ENCODE results near the gene LPAR1. TPM values are rescaled to one million over a fixed set of nuclear protein-coding genes. Genes with fewer than 3 reads are reported as not detected.

Gene LPAR1
- total RNA-seq, 1 donor from 2014 or later = 5.6 TPM

GRCh38 chr9:110890416-110890815 lies 147.9 kb downstream of the LPAR1 start:
- Mint-ChIP-seq H3K27ac (ENCODE audit: unreplicated experiment) (no peak overlapping the region), H3K9me3 (ENCODE audit: unreplicated experiment) (no peaks in the 10 kb centered on the region), H3K27me3 (ENCODE audit: unreplicated experiment) (no peaks in the 10 kb centered on the region), H3K36me3 (ENCODE audit: low read depth, unreplicated experiment) (no peaks in the 10 kb centered on the region), H3K4me3 (ENCODE audit: unreplicated experiment) (no peak overlapping the region), H3K4me1 (ENCODE audit: unreplicated experiment) (no peaks in the 10 kb centered on the region)
- TF ChIP-seq CTCF (IDR thresholded peaks at IDR 0.05; ENCODE audit: unreplicated experiment) = no peak
- DNase-seq (ENCODE audit: low spot score) = no peak

DNA sequence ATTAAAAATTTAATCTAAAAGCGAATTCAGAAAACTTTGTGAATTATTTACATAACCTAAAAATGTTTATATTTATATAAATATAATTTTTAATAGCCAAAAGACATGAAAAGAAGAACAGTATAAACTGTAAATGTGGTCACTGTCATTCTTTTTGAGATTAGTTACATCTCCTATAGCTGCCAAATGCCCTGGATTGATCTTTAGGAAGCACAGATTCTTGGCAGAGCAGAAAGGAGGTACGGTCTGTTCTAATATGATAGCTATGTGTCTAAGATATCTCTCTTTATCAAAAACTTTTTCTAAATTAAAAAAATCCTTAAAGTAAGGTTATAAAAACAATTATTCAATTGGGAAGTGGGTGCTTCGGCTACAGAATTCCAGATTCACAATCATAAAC lies 151.0 kb downstream of the LPAR1 start:
- no peak for TF ChIP-seq CTCF (IDR thresholded peaks at IDR 0.05; ENCODE audit: unreplicated experiment)
- Mint-ChIP-seq H3K4me3 (ENCODE audit: unreplicated experiment) (no peak overlapping the region), H3K36me3 (ENCODE audit: low read depth, unreplicated experiment) (no peaks in the 10 kb centered on the region), H3K27ac (ENCODE audit: unreplicated experiment) (no peak overlapping the region), H3K27me3 (ENCODE audit: unreplicated experiment) (no peaks in the 10 kb centered on the region), H3K9me3 (ENCODE audit: unreplicated experiment) (no peaks in the 10 kb centered on the region), H3K4me1 (ENCODE audit: unreplicated experiment) (no peaks in the 10 kb centered on the region)
- DNase-seq (ENCODE audit: low spot score) = no peak

- Mint-ChIP-seq H3K27me3 (ENCODE audit: unreplicated experiment) (no peaks in the 10 kb centered on the region), H3K4me3 (ENCODE audit: unreplicated experiment) (no peak overlapping the region), H3K9me3 (ENCODE audit: unreplicated experiment) (no peaks in the 10 kb centered on the region), H3K36me3 (ENCODE audit: low read depth, unreplicated experiment) (no peaks in the 10 kb centered on the region), H3K4me1 (ENCODE audit: unreplicated experiment) (no peaks in the 10 kb centered on the region), H3K27ac (ENCODE audit: unreplicated experiment) (no peak overlapping the region)
- no peak for TF ChIP-seq CTCF (IDR thresholded peaks at IDR 0.05; ENCODE audit: unreplicated experiment)
- DNase-seq (ENCODE audit: low spot score) = no peak
Observed at GRCh38 chr9:110886832-110887231, 151.4 kb downstream of the LPAR1 start.

DNA sequence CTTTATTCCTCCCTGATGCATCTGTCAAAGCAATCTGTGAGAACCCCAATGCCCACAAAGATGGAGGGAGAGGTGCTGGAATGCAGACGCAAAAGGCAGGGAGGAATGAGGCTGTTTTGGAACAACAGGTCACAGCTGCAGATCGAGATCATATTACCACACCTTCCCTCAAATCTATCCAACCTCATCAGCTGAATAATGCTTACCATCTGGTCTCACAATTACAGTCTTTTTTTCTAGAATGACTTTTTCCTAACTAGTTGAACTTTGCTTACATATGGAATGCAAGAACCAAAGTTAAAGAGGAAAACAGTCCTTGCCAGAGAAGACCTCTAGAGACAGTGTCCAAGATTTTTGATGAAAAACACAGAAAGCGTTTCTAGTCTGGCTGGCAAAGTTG lies 158.1 kb downstream of the LPAR1 start:
- no peak for DNase-seq (ENCODE audit: low spot score)
- Mint-ChIP-seq H3K27ac (ENCODE audit: unreplicated experiment) (no peak overlapping the region), H3K27me3 (ENCODE audit: unreplicated experiment) (no peaks in the 10 kb centered on the region)

DNA sequence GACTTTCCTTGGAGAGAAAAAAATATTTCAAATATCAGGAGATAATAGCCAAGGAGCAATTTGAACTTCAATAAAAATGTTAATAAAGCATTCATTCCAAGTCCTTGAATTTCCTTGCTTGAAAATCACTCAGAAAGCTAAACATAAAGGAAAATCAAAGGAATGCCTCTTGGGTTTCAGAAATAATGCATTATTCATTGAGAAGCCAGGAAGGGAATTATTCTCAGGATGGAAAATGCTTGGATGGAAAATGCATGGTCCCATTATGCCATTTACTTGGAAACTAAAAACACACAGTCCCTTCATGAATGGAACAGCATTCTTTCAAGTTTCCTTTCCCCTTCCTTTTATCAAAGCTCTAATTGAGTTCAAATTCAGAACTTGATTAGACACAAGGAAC lies 160.9 kb downstream of the LPAR1 start:
- no peak for DNase-seq (ENCODE audit: low spot score)
- no peak overlapping the region for H3K4me3 Mint-ChIP-seq (ENCODE audit: unreplicated experiment)
- no peak overlapping the region for H3K27ac Mint-ChIP-seq (ENCODE audit: unreplicated experiment)
- peaks cover 9% of the 10 kb centered on the region for H3K4me1 Mint-ChIP-seq (ENCODE audit: unreplicated experiment)
- TF ChIP-seq CTCF (IDR thresholded peaks at IDR 0.05; ENCODE audit: unreplicated experiment) = no peak
- no peaks in the 10 kb centered on the region for H3K27me3 Mint-ChIP-seq (ENCODE audit: unreplicated experiment)
- H3K9me3 Mint-ChIP-seq (ENCODE audit: unreplicated experiment) = no peaks in the 10 kb centered on the region
- H3K36me3 Mint-ChIP-seq (ENCODE audit: low read depth, unreplicated experiment) = no peaks in the 10 kb centered on the region

More for the DNA sequence above, 158.1 kb downstream of the LPAR1 start:
- Mint-ChIP-seq H3K9me3 (ENCODE audit: unreplicated experiment) (no peaks in the 10 kb centered on the region), H3K36me3 (ENCODE audit: low read depth, unreplicated experiment) (no peaks in the 10 kb centered on the region), H3K4me1 (ENCODE audit: unreplicated experiment) (peaks cover 3% of the 10 kb centered on the region), H3K4me3 (ENCODE audit: unreplicated experiment) (no peak overlapping the region)
- TF ChIP-seq CTCF (IDR thresholded peaks at IDR 0.05; ENCODE audit: unreplicated experiment) = no peak
